H1 (cell line): ENCODE results near the gene KCND3.

Source experiments
- CHD2 ChIP-seq: IDR thresholded peaks from 2 replicates; pipeline ENCODE4 v1.6.1; 2012; ENCODE audit warnings: low read length, improper control_type of control experiment
- CREB1 ChIP-seq: IDR thresholded peaks from 2 replicates; pipeline ENCODE4 v1.6.1; 2012; ENCODE audit warnings: inconsistent platforms
- EP300 ChIP-seq, 2 experiments: IDR thresholded peaks; 1 replicate in 1 of 2; 2 replicates in 1 of 2; pipeline ENCODE4 v1.6.1; 2011 to 2012; ENCODE audit warnings: low read depth in 2 of 2, low read length in 2 of 2, mild to moderate bottlenecking in 2 of 2, borderline replicate concordance in 1 of 2, inconsistent platforms in 1 of 2, moderate library complexity in 1 of 2
- EZH2 ChIP-seq: fragments of 200-600 bp; sonication (generic); IDR thresholded peaks from 2 replicates; pipeline ENCODE4 v1.7.1; 2012; ENCODE audit warnings: low read depth, mild to moderate bottlenecking, moderate library complexity, low read length, inconsistent platforms; ENCODE audit not compliant: severe bottlenecking
- FOSL1 ChIP-seq: IDR thresholded peaks from 2 replicates; pipeline ENCODE4 v1.6.1; 2011; ENCODE audit warnings: mild to moderate bottlenecking, low read depth, low read length, moderate library complexity; ENCODE audit not compliant: insufficient read depth
- HDAC2 ChIP-seq, 2 experiments: fragments of 300-600 bp in 1 of 2; sonication (generic) in 1 of 2; IDR thresholded peaks; 2 replicates each; pipeline ENCODE4 v1.6.1; 2011 to 2012; ENCODE audit warnings: low read depth in 2 of 2, low read length in 2 of 2, mild to moderate bottlenecking in 2 of 2, moderate library complexity in 2 of 2, borderline replicate concordance in 1 of 2, inconsistent platforms in 1 of 2
- PHF8 ChIP-seq: fragments of 200-600 bp; sonication (generic); conservative IDR thresholded peaks from 2 replicates; pipeline ENCODE4 v1.7.1; 2012; ENCODE audit warnings: low read depth, mild to moderate bottlenecking, inconsistent platforms, low read length, moderate library complexity
- POLR2A ChIP-seq, 2 experiments: IDR thresholded peaks; 1 replicate in 1 of 2; 2 replicates in 1 of 2; pipeline ENCODE4 v1.6.1; 2011; ENCODE audit warnings: low read depth in 2 of 2, low read length in 2 of 2, mild to moderate bottlenecking in 2 of 2; ENCODE audit errors: control extremely low read depth in 1 of 2
- POLR2AphosphoS5 ChIP-seq: IDR thresholded peaks from 2 replicates; pipeline ENCODE4 v1.6.1; 2011; ENCODE audit warnings: low read depth, low read length
- RAD21 ChIP-seq, 2 experiments: IDR thresholded peaks in 1 of 2; conservative IDR thresholded peaks in 1 of 2; 2 replicates each; pipeline ENCODE4 v1.6.1; 2011; ENCODE audit warnings: low read depth in 2 of 2, low read length in 2 of 2, improper control_type of control experiment in 1 of 2, inconsistent platforms in 1 of 2, mild to moderate bottlenecking in 1 of 2, moderate library complexity in 1 of 2
- SUZ12 ChIP-seq: fragments of 200-600 bp; sonication (generic); IDR thresholded peaks from 2 replicates; pipeline ENCODE4 v1.6.1; 2012; ENCODE audit warnings: mild to moderate bottlenecking, inconsistent platforms, low read length, moderate library complexity, mixed read lengths
- TEAD4 ChIP-seq: IDR thresholded peaks from 2 replicates; pipeline ENCODE4 v1.6.1; 2012; ENCODE audit warnings: low read depth, low read length, inconsistent platforms, mixed read lengths
- TF ChIP-seq, protein P1 (sequence below), 3 experiments: IDR thresholded peaks; 1 replicate in 2 of 3; 2 replicates in 1 of 3; pipeline versions ENCODE4 v1.5.1 to v1.6.1; 2011; ENCODE audit warnings: low read length in 3 of 3, mild to moderate bottlenecking in 3 of 3, inconsistent platforms in 2 of 3, low read depth in 1 of 3, moderate library complexity in 1 of 3; ENCODE audit not compliant: insufficient read depth in 1 of 3; ENCODE audit errors: control extremely low read depth in 1 of 3

DNA sequence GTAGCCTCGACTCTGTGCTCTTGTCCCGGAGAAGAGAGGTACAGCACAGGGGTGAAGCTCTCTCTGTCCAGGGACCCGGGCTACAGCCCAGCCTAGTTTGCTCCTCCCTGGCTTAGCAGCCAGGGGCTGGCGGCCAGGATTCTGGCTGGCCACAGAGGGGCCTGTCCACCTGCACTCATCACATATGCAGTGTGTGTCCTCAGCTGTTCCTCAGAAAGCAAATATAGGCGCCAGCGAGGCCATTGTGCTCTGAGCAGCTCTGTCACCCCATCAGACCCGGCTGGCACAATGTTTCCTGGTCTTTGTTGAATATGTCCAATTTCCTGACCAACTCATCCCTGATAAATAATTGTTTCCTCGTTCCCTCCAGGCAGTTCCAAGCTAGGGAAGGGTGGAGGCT lies 28.5 kb downstream of the KCND3 start:
- TF ChIP-seq RAD21 (IDR thresholded peaks at IDR 0.05 in 1 of 2, conservative IDR thresholded peaks at IDR 0.05 in 1 of 2; ENCODE audit: low read depth in 2 of 2, low read length in 2 of 2) (no peak), SUZ12 (no peak), FOSL1 (no peak), CHD2 (no peak), EP300 (IDR thresholded peaks at IDR 0.05; ENCODE audit: borderline replicate concordance in 1 of 2, low read depth in 2 of 2, low read length in 2 of 2) (no peak), PHF8 (no peak), TEAD4 (no peak), EZH2 (no peak), POLR2A (IDR thresholded peaks at IDR 0.05; ENCODE audit: control extremely low read depth in 1 of 2, low read depth in 2 of 2, low read length in 2 of 2) (no peak), CREB1 (no peak), HDAC2 (IDR thresholded peaks at IDR 0.05; ENCODE audit: borderline replicate concordance in 1 of 2, low read depth in 2 of 2, low read length in 2 of 2) (no peak), POLR2AphosphoS5 (no peak)
- TF ChIP-seq, protein P1, sequence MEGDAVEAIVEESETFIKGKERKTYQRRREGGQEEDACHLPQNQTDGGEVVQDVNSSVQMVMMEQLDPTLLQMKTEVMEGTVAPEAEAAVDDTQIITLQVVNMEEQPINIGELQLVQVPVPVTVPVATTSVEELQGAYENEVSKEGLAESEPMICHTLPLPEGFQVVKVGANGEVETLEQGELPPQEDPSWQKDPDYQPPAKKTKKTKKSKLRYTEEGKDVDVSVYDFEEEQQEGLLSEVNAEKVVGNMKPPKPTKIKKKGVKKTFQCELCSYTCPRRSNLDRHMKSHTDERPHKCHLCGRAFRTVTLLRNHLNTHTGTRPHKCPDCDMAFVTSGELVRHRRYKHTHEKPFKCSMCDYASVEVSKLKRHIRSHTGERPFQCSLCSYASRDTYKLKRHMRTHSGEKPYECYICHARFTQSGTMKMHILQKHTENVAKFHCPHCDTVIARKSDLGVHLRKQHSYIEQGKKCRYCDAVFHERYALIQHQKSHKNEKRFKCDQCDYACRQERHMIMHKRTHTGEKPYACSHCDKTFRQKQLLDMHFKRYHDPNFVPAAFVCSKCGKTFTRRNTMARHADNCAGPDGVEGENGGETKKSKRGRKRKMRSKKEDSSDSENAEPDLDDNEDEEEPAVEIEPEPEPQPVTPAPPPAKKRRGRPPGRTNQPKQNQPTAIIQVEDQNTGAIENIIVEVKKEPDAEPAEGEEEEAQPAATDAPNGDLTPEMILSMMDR (IDR thresholded peaks at IDR 0.05; ENCODE audit: control extremely low read depth in 1 of 3, insufficient read depth in 1 of 3, low read depth in 1 of 3, low read length in 3 of 3) = no peak
